ENCODE data around the gene TMUB2. TPM values are rescaled to one million over a fixed set of nuclear protein-coding genes. Genes with fewer than 3 reads are reported as not detected.

TMUB2 gene
- polyA plus RNA-seq, 1 donor from 2014 or later = 59.9 TPM

DNA sequence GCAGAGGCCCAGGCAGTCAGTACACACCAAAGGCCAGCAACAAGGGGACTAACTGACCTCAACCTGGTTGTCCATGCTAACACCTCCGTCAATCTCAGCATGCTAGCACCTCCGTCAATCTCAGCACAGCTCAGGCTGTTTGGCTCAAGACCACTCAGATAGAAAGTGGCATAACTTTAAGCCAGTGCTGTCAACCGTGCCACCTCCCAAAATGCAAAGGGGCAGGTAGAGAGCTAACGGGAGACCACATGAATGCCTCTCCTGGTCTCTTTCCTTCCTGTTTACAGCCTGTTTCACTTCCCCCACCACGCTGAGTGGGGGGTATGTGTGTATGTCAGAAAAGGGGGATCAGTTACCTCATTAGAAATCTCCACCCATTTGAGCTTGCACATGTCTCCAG lies 29.4 kb downstream of the TMUB2 start:
- no peaks in the 10 kb centered on the region for H3F3A ChIP-seq (ENCODE audit: insufficient read depth, low read length, poor library complexity, severe bottlenecking)
- no peak overlapping the region for H3K9ac ChIP-seq (ENCODE audit: low read length)
- H3K79me2 ChIP-seq (replicated peaks; ENCODE audit: insufficient read depth, low read length) = peaks cover 29% of the 10 kb centered on the region
- TF ChIP-seq POLR2AphosphoS5 (IDR thresholded peaks at IDR 0.05) (no peak), SMC3 (conservative IDR thresholded peaks at IDR 0.05; ENCODE audit: poor library complexity) (no peak), RAD21 (conservative IDR thresholded peaks at IDR 0.05) (no peak), MXI1 (conservative IDR thresholded peaks at IDR 0.05; ENCODE audit: poor library complexity, severe bottlenecking) (no peak)
- TF ChIP-seq, protein P1, sequence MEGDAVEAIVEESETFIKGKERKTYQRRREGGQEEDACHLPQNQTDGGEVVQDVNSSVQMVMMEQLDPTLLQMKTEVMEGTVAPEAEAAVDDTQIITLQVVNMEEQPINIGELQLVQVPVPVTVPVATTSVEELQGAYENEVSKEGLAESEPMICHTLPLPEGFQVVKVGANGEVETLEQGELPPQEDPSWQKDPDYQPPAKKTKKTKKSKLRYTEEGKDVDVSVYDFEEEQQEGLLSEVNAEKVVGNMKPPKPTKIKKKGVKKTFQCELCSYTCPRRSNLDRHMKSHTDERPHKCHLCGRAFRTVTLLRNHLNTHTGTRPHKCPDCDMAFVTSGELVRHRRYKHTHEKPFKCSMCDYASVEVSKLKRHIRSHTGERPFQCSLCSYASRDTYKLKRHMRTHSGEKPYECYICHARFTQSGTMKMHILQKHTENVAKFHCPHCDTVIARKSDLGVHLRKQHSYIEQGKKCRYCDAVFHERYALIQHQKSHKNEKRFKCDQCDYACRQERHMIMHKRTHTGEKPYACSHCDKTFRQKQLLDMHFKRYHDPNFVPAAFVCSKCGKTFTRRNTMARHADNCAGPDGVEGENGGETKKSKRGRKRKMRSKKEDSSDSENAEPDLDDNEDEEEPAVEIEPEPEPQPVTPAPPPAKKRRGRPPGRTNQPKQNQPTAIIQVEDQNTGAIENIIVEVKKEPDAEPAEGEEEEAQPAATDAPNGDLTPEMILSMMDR (IDR thresholded peaks at IDR 0.05; ENCODE audit: poor library complexity, severe bottlenecking) = no peak
- TF ChIP-seq, protein P2, sequence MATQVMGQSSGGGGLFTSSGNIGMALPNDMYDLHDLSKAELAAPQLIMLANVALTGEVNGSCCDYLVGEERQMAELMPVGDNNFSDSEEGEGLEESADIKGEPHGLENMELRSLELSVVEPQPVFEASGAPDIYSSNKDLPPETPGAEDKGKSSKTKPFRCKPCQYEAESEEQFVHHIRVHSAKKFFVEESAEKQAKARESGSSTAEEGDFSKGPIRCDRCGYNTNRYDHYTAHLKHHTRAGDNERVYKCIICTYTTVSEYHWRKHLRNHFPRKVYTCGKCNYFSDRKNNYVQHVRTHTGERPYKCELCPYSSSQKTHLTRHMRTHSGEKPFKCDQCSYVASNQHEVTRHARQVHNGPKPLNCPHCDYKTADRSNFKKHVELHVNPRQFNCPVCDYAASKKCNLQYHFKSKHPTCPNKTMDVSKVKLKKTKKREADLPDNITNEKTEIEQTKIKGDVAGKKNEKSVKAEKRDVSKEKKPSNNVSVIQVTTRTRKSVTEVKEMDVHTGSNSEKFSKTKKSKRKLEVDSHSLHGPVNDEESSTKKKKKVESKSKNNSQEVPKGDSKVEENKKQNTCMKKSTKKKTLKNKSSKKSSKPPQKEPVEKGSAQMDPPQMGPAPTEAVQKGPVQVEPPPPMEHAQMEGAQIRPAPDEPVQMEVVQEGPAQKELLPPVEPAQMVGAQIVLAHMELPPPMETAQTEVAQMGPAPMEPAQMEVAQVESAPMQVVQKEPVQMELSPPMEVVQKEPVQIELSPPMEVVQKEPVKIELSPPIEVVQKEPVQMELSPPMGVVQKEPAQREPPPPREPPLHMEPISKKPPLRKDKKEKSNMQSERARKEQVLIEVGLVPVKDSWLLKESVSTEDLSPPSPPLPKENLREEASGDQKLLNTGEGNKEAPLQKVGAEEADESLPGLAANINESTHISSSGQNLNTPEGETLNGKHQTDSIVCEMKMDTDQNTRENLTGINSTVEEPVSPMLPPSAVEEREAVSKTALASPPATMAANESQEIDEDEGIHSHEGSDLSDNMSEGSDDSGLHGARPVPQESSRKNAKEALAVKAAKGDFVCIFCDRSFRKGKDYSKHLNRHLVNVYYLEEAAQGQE (IDR thresholded peaks at IDR 0.05; ENCODE audit: borderline replicate concordance) = no peak
- H3K9me3 ChIP-seq (ENCODE audit: low read length) = no peaks in the 10 kb centered on the region
- H3K27ac ChIP-seq (ENCODE audit: low read length) = no peak overlapping the region
- H3K27me3 ChIP-seq (ENCODE audit: insufficient read depth, low read depth, low read length) = no peaks in the 10 kb centered on the region
- H4K20me1 ChIP-seq (ENCODE audit: insufficient read depth) = peaks cover 24% of the 10 kb centered on the region
- no peak overlapping the region for H3K4me3 ChIP-seq (ENCODE audit: low read length)
- H3K9me2 ChIP-seq (ENCODE audit: insufficient read depth, low read length) = no peaks in the 10 kb centered on the region
- no peak overlapping the region for H2AFZ ChIP-seq (ENCODE audit: low read depth, low read length)
- no peak overlapping the region for H3K4me2 ChIP-seq (ENCODE audit: low read length)
- H3K36me3 ChIP-seq (ENCODE audit: insufficient read depth, low read length) = peaks cover 19% of the 10 kb centered on the region

DNA sequence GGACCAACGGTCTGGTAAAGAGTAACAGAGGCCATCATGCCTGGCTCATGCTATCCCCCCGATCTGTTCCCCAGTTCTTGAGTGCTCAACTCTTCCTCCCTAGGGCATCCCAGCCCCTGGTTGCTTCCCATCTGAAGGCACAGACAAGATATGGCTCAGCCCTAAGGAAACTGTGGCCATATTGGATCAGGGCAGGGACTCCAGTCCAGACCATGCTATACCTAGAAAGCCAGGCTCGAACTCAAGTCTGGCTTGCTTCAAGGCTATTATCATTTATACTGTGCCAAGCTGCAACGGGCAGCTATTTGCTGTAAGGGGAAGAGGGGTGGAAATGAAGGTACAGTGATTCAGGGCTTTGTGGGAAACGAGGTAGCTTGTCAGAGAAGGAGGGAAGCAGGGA lies 29.9 kb downstream of the TMUB2 start:
- no peak overlapping the region for H3K4me2 ChIP-seq (ENCODE audit: low read length)
- peaks cover 29% of the 10 kb centered on the region for H3K79me2 ChIP-seq (replicated peaks; ENCODE audit: insufficient read depth, low read length)
- H3K36me3 ChIP-seq (ENCODE audit: insufficient read depth, low read length) = peaks cover 19% of the 10 kb centered on the region
- peak overlapping the region; percentile 97 for H3K4me3 ChIP-seq (ENCODE audit: low read length)
- peaks cover 24% of the 10 kb centered on the region for H4K20me1 ChIP-seq (ENCODE audit: insufficient read depth)
- no peak overlapping the region for H3K27ac ChIP-seq (ENCODE audit: low read length)
- no peaks in the 10 kb centered on the region for H3K27me3 ChIP-seq (ENCODE audit: insufficient read depth, low read depth, low read length)
- H3K9me2 ChIP-seq (ENCODE audit: insufficient read depth, low read length) = no peaks in the 10 kb centered on the region
- no peaks in the 10 kb centered on the region for H3F3A ChIP-seq (ENCODE audit: insufficient read depth, low read length, poor library complexity, severe bottlenecking)
- TF ChIP-seq MXI1 (conservative IDR thresholded peaks at IDR 0.05; ENCODE audit: poor library complexity, severe bottlenecking) (no peak), EP300 (conservative IDR thresholded peaks at IDR 0.05; ENCODE audit: poor library complexity, severe bottlenecking) (no peak), SMC3 (conservative IDR thresholded peaks at IDR 0.05; ENCODE audit: poor library complexity) (no peak), RAD21 (conservative IDR thresholded peaks at IDR 0.05) (no peak), TAF1 (IDR thresholded peaks at IDR 0.05; ENCODE audit: low read depth) (no peak), POLR2AphosphoS5 (IDR thresholded peaks at IDR 0.05) (no peak), EZH2 (IDR thresholded peaks at IDR 0.05; ENCODE audit: borderline replicate concordance, insufficient read depth, low read length, poor library complexity, severe bottlenecking) (no peak)
- TF ChIP-seq, protein P2 (IDR thresholded peaks at IDR 0.05; ENCODE audit: borderline replicate concordance) = no peak
- TF ChIP-seq, protein P1 (IDR thresholded peaks at IDR 0.05; ENCODE audit: poor library complexity, severe bottlenecking) = no peak
- H3K9me3 ChIP-seq (ENCODE audit: low read length) = no peaks in the 10 kb centered on the region
- H2AFZ ChIP-seq (ENCODE audit: low read depth, low read length) = no peak overlapping the region
- H3K9ac ChIP-seq (ENCODE audit: low read length) = peak overlapping the region; percentile 16
